Astrocyte of the cerebellum (primary cell): ENCODE data around the gene KCNG4.

Experiments
- DNase-seq: peaks from one replicate; pipeline ENCODE4 v3.0.0-alpha.2; 2011; ENCODE audit warnings: low read depth
- H3K4me3 ChIP-seq: 2 replicates; pipeline ENCODE4 v1.5.1; 2011; ENCODE audit warnings: mild to moderate bottlenecking, low read depth, low read length, moderate library complexity
- in situ Hi-C: cut with HindIII; loops from 2 replicates; pipeline ENCODE4 v1.10.0; 2017; ENCODE audit warnings: low sequenced_read_pairs
- TF ChIP-seq, protein P1 (sequence below): IDR thresholded peaks from 2 replicates; pipeline ENCODE4 v1.5.1; 2012; ENCODE audit warnings: low read length, low read depth, moderate library complexity, mild to moderate bottlenecking; ENCODE audit errors: missing control alignments

The KCNG4 gene

DNA sequence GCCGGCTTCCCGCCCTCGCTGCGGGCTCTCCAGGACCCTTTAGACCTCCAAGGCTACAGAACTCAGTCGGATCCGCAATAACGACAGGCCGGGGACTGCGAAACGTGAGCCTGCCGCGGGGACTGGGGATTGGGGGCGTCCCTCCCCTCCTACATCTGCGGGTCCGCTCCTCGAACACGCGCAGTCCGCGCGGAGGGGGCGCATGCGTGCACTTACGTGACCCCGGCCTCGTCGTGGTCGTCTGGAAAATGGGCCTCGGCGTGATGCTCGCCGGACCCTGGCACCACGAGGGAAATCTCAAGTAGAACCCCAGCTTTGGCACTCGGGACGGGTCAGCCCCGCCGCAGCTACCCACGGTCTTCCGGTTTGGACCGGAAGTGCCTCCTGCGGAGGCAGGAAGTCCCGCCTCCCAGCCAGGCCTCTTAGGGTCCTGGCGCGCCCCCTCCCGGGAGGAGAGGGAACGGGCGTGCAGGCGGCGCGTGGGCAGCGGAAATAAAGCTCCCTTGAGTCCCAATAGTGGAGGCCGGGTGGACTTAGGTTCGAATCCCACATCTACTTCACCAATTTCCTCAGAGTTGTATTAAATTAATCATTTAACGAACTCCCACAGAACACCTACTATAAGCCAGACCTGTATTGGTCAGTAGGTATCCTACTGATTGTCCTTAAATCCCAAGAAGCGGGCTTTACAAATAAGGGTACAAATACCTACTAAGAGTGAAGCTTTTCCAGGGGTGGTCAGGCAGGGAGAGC, 53.0 kb downstream of the KCNG4 start, which contains the start of gene TAF1C:
TSS of gene TAF1C (minus strand) at position 373 of the 753 bp plus-strand sequence. CDS start 2,069 bp downstream, outside the sequence.
- in situ Hi-C loops: no loop called here
- H3K4me3 ChIP-seq: peak within 1 kb of the TSS; percentile 100
- TF ChIP-seq, protein P1, sequence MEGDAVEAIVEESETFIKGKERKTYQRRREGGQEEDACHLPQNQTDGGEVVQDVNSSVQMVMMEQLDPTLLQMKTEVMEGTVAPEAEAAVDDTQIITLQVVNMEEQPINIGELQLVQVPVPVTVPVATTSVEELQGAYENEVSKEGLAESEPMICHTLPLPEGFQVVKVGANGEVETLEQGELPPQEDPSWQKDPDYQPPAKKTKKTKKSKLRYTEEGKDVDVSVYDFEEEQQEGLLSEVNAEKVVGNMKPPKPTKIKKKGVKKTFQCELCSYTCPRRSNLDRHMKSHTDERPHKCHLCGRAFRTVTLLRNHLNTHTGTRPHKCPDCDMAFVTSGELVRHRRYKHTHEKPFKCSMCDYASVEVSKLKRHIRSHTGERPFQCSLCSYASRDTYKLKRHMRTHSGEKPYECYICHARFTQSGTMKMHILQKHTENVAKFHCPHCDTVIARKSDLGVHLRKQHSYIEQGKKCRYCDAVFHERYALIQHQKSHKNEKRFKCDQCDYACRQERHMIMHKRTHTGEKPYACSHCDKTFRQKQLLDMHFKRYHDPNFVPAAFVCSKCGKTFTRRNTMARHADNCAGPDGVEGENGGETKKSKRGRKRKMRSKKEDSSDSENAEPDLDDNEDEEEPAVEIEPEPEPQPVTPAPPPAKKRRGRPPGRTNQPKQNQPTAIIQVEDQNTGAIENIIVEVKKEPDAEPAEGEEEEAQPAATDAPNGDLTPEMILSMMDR: peak; percentile 98
- DNase-seq: peak; percentile 89

GRCh38 chr16:84184775-84185174, 55.0 kb downstream of the KCNG4 start:
- in situ Hi-C loops: no loop called here
- TF ChIP-seq, protein P1: no peak
- no peak overlapping the region for H3K4me3 ChIP-seq
- no peak for DNase-seq

- H3K4me3 ChIP-seq: no peak overlapping the region
- DNase-seq: no peak
- TF ChIP-seq, protein P1: peak; percentile 22
- in situ Hi-C loops: no loop called here
Measured at GRCh38 chr16:84183911-84184591, 55.8 kb downstream of the KCNG4 start.

DNA sequence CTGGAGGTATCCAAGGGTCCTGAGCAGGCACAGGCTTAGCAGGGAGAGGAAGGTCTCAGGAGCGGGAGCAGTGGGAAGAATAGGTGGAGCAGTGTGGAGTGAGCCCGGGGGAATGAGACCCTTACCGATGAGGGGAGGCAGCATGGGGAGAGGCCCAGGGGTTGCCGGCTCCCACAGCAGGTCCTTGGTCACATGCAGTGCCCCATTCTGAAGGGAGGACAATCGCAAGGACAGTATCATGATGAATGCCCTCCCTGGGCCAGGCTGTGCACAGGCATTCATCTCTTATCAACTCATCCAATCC, 56.3 kb downstream of the KCNG4 start:
- no peak overlapping the region for H3K4me3 ChIP-seq
- TF ChIP-seq, protein P1: no peak
- in situ Hi-C loops: no loop called here
- no peak for DNase-seq

GRCh38 chr16:84182680-84183571, 56.9 kb downstream of the KCNG4 start:
- TF ChIP-seq, protein P1: no peak
- in situ Hi-C loops: no loop called here
- H3K4me3 ChIP-seq: no peak overlapping the region
- no peak for DNase-seq

- H3K4me3 ChIP-seq: no peak overlapping the region
- no peak for DNase-seq
- in situ Hi-C loops: no loop called here
- TF ChIP-seq, protein P1: no peak
Measured at GRCh38 chr16:84182104-84182503, 57.7 kb downstream of the KCNG4 start.
